ENCODE measurements around the gene C1orf53.

DNA sequence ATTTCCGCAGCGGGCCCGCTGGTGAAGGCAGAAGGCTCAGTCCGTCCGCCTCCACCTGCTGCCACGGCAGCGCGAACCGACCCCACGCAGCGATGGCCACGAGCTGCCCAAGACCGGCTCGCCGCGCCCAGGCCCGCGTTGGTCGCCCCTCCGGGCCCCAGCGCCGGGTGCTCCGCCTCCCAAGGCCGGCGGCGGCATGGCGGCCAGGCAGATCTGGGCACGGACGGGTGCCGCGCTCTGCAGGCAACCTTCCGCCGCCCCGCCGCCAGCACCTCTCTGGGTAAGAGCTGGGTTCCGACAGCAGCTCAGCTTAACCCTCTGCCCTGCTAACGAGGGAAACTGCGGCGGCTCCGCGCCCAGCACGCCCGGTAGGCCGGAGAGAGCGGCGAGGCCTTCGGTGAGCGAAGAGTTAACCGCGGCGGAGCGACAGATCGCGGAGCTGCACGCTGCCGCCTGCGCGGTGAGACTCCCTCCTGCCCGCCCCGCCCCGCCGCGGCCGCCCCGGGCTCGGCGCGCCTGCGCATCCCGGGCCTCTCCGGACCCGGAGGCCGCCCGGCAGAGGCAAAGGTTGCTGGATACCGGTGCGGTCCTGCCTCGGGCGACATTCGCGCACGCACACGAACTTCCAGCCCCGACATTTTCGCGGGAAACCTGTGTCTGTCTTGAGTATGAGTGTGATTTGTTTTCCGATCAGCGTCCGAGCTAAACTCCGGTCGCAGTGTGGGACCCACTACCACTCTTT is at the start of gene C1orf53:
- TF ChIP-seq, protein P1, sequence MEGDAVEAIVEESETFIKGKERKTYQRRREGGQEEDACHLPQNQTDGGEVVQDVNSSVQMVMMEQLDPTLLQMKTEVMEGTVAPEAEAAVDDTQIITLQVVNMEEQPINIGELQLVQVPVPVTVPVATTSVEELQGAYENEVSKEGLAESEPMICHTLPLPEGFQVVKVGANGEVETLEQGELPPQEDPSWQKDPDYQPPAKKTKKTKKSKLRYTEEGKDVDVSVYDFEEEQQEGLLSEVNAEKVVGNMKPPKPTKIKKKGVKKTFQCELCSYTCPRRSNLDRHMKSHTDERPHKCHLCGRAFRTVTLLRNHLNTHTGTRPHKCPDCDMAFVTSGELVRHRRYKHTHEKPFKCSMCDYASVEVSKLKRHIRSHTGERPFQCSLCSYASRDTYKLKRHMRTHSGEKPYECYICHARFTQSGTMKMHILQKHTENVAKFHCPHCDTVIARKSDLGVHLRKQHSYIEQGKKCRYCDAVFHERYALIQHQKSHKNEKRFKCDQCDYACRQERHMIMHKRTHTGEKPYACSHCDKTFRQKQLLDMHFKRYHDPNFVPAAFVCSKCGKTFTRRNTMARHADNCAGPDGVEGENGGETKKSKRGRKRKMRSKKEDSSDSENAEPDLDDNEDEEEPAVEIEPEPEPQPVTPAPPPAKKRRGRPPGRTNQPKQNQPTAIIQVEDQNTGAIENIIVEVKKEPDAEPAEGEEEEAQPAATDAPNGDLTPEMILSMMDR (IDR thresholded peaks at IDR 0.05) = peak in 4 of 6 experiments; percentile 23 to 49 (median 25)
- peak in 3 of 4 donors; percentile 20 to 76 (median 46) for TF ChIP-seq POLR2A (IDR thresholded peaks at IDR 0.05)

All from upper lobe of left lung (tissue), 4 donors.